GM18519 (cell line): Measurements from ENCODE around the gene ARSG.
A peak's percentile ranks its signal among the peaks of the same experiment; 100 is the strongest.
"Not testable (repeated sequence)": the region's sequence is repeated elsewhere in the genome, so short reads cannot be mapped to it uniquely, and the experiment has no call there.

Experiments used
- ATAC-seq: cut with Tn5 transposase; IDR thresholded peaks from one replicate; pipeline ENCODE4 v1.9.1; 2021; ENCODE audit warnings: mild to moderate bottlenecking, moderate library complexity; ENCODE audit not compliant: unreplicated experiment, low FRiP score

Gene ARSG

DNA sequence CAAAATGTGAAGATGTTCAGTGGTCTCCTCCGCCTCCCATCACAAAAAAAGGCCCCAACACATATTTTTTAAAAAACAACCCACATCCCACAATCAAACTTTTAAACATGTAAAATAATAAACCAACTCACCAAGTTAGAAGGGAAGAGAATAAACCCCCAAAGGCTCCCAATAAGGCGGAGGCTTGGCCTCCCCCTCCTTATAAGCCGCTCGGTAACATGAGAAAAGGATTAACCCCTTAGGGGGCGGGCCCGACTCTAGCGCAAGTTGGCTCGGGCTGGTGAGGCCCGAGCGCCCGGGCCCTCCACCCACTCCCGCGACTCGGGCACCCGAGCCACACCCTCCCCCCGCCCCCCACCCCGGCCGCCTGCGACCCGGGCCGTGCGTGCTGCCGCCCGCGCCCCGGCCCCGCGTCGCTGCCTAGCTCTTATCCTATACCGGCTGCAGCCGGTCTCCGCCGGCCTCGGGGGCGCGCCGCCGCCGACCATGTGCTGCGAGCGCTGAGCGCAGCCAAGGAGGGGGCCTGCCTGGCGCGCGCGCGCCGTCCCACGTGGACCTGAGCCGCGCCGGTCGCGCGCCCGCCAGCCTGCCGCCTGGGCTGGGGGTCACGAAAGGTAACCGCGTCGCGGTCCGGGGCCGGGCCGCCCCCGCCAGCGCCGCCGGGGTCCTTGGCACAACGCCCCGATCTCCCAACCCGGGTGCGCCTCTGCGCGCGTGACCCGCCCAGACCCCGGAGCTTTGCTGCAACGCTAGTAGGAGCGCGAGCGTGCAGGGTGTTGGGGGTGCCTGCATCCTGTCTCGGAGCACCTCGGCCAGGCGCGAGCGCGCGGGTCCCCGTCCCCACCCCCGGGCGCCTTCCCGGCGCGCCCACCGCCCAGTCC is at the start of gene ARSG, which contains the start of gene SLC16A6:
Gene ARSG (plus strand): TSS at position 541 of the 881 bp plus-strand sequence. CDS start 15,999 bp downstream, outside the sequence.
Gene SLC16A6 (minus strand): TSS at position 173 of the 881 bp plus-strand sequence. CDS start 12,807 bp downstream, outside the sequence.
- ATAC-seq = peak; percentile 46

GRCh38 chr17:68246271-68247028 is 44.8 kb upstream of the ARSG start:
- no peak for ATAC-seq

DNA sequence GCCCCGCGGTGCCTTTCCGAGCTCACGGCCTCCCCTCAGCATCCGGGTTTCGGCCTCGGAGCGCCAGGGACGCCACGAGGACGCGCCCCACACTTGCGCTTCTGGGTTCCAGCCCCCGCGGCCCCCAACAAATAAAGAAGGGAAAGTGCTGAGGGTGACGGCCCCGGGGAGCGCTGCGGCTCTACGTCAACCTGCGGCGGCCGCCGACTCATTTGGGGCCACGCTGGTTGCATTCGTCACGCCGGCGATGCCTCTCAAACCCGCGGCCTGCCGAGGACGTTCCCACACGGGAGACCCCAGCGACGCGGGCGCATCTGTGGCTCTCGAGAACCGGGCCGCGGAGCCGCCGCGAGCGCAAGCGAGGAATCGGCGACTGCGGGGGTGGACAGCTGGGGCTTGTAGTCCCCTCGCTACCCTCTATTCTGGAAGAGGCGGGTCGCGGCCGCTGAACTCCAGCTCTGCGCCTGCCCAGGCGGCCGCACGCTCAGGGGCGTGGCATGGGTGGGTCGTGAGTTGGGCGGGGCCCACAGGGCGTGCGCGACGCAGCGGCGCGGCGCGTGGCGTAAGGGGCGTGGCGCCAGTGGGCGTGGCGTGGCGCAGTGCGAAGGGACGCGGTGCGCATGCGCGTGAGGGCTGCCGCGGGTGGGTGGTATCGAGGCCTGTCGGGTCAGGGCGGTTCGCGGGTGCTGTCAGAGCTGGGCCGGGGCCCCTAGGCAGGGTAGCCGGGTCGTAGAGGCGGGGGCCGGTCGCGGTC is 43.7 kb upstream of the ARSG start, which contains the start of gene AMZ2:
Gene AMZ2 (plus strand): TSS at position 599 of the 754 bp plus-strand sequence. CDS start 2,145 bp downstream, outside the sequence.
- peak; percentile 70 for ATAC-seq

- peak; percentile 4 for ATAC-seq
Observed at GRCh38 chr17:68248199-68248825, 43.0 kb upstream of the ARSG start.

DNA sequence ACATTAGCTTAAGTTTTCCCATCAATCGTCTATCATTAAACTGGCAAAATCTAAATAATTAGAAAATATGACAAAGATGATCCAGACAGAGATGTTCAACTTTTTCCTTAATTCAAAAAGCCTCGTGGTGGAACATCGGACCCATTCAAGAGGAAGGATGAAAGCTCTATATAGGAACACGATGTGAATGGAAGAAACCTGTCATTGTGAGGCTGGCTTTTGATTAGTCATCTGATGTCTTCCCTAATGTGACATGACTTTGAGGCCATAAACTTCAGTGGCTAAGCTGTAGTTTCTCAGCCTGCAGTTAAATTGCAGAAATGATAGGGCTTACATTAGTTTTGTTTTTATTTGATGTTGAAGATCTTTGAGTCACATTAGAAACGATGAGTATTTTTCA is 42.4 kb upstream of the ARSG start:
- ATAC-seq = no peak

- no peak for ATAC-seq
Observed at GRCh38 chr17:68249354-68249765, 41.9 kb upstream of the ARSG start.

DNA sequence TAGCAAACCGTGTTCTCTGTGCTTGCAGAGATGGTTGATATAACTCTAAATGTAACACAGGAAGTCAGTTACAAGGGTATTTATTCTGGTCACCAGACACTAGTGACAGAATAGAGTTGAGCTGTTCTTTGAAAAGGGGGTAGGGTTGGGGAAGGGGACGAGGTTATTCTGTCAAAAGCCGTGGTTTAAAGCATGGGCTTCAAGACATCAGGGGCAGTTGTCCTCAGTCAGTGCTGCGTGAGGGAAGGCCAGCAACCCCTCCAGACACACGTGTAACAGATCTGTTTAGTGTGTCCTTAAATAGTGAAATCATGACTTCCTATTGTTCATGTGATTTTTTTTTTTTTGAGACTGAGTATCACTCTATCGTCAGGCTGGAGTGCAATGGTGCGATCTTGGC is 37.9 kb upstream of the ARSG start:
- not testable (repeated sequence) for ATAC-seq

DNA sequence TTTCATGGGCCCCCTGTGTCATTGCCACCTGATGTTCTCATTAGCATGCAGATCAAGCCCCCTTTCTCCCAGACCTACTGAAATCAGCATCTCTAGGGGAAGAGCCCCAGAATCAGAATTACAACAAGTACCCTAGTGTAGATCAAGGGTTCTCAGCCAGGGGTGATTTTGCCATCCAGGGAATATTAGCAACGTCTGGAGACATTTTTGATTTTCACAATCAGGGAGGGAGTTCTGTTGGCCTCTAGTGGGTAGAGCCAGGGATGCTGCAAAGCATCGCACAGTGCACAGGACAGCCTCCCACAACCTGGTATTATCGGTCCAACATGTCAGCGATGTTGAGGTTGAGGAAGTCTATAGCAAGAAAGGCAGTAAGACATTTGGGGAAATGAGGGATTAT is 36.1 kb upstream of the ARSG start:
- ATAC-seq = no peak

GRCh38 chr17:68255731-68256538 is 35.4 kb upstream of the ARSG start:
- ATAC-seq = no peak

GRCh38 chr17:68256701-68257100 is 34.6 kb upstream of the ARSG start:
- not testable (repeated sequence) for ATAC-seq

DNA sequence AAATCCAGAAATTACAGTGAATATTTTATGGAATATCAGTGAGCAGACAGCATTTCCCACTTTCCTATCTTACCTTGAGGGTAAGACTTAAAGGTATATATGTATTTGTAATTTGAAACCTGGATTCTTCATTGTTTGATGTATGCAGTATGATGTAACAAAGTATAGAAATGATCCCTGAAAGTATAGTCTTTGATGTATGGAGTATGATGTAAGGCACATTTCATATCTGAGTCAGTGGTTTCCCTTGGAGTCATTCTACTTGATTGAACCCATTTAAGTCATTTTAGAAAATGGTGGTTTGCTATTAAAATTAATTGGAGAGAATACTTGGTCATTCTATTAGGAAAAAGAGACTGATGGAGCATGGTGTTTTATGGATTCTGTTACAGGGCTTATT is 33.4 kb upstream of the ARSG start:
- ATAC-seq = no peak

- ATAC-seq = peak; percentile 65
Observed at GRCh38 chr17:68258890-68259647, 32.2 kb upstream of the ARSG start.

GRCh38 chr17:68259648-68259951 is 31.7 kb upstream of the ARSG start:
- ATAC-seq = not testable (repeated sequence)

GRCh38 chr17:68260051-68260762 is 31.1 kb upstream of the ARSG start:
- ATAC-seq = no peak

- ATAC-seq = not testable (repeated sequence)
Observed at GRCh38 chr17:68262467-68262866, 28.8 kb upstream of the ARSG start.

DNA sequence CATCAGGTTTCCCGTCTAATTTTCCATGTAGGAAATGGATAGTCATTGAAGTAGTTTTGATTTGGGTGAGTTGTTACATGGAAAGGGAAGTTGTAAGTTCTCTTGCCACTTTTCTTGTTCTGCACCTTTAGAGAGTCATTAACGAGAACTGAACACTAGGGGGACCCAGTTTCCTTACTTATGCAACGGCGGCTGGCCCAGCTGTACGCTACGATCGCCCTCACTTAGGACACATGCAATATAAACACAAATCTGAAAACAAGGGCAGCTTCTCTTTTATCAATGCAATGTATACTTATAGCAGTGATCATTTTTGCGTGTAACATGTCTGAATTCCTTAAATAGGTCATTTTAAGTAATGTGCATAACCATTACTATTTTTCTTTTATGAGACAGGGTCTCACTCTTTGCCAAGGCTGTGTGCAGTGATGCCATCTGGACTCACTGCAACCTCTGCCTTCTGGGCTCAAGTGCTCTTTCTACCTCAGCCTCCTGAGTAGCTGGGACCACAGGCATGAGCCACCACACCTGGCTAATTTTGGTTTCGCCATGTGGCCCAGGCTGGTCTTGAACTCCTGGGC is 28.1 kb upstream of the ARSG start:
- not testable (repeated sequence) for ATAC-seq

DNA sequence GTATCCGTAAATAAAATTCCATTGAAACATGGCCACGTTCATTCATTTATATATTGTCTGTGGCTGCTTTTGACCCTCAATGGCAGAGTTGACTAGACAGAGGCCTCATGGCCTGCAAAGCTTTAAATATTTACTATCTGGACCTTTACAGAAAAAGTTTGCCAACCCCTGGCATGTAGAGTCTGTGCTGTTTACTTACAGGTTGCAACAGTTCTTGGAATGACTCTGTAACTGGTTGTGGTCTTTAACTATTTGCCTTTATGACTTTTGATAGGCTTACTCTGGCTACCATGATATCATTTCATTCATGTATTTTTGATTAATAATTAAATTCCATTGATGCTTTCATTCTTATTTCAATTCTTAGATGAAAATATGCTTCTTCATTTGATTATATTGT is 25.5 kb upstream of the ARSG start:
- not testable (repeated sequence) for ATAC-seq

DNA sequence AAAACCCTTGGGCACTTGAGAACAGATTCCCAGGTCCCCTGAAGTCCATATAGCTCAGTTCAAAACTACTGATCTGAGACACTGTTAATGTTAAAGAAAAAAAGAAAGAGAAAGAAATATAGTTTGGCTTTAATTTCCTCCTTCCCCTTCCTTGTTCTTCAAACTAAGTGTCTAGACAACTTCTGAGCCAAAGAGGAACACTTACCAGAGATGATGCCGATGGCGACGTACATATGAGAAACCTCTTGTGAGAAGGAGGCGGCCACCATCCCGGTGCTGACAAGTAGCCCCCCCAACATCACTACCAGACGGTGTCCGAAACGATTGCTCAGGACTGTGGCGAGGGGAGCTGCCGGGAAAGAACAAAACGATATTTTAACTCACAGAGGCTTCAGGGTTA is 17.6 kb upstream of the ARSG start:
- ATAC-seq = no peak
